Measurements from ENCODE around the gene RABGGTA. TPM values are rescaled to one million over a fixed set of nuclear protein-coding genes. Genes with fewer than 3 reads are reported as not detected.

The RABGGTA gene
- total RNA-seq, 1 donor from 2014 or later: 54.9 TPM

- no peak for TF ChIP-seq CTCF (IDR thresholded peaks at IDR 0.05)
- H3K4me3 ChIP-seq: no peak overlapping the region
- intact Hi-C loops (cut with DNase I): no loop called here
Measured at GRCh38 chr14:24286996-24287395, 15.6 kb upstream of the RABGGTA start.

GRCh38 chr14:24285351-24285750 lies 14.0 kb upstream of the RABGGTA start:
- Histone ChIP-seq H3K9me3 (no peaks in the 10 kb centered on the region), H3K27ac (no peak overlapping the region), H3K4me1 (no peaks in the 10 kb centered on the region), H3K36me3 (peaks cover 4 to 10% of the 10 kb centered on the region in 2 donors), H3K27me3 (no peaks in the 10 kb centered on the region), H3K4me3 (no peak overlapping the region)
- no peak for DNase-seq (ENCODE audit: low spot score in 2 of 2)
- intact Hi-C loops (cut with DNase I): no loop called here
- TF ChIP-seq CTCF (IDR thresholded peaks at IDR 0.05): no peak

More at GRCh38 chr14:24286996-24287395, 15.6 kb upstream of the RABGGTA start:
- no peak overlapping the region for H3K27ac ChIP-seq
- no peaks in the 10 kb centered on the region for H3K9me3 ChIP-seq
- H3K36me3 ChIP-seq: peaks cover 20 to 27% of the 10 kb centered on the region in 2 donors
- no peaks in the 10 kb centered on the region for H3K4me1 ChIP-seq
- no peak for DNase-seq (ENCODE audit: low spot score in 2 of 2)
- H3K27me3 ChIP-seq: no peaks in the 10 kb centered on the region

GRCh38 chr14:24284501-24285035 lies 13.2 kb upstream of the RABGGTA start:
- TF ChIP-seq CTCF (IDR thresholded peaks at IDR 0.05): no peak
- intact Hi-C loops (cut with DNase I): no loop called here
- Histone ChIP-seq H3K9me3 (no peaks in the 10 kb centered on the region), H3K4me3 (no peak overlapping the region), H3K4me1 (no peaks in the 10 kb centered on the region), H3K36me3 (peaks cover 0 to 2% of the 10 kb centered on the region in 2 donors), H3K27ac (no peak overlapping the region), H3K27me3 (no peaks in the 10 kb centered on the region)
- DNase-seq (ENCODE audit: low spot score in 2 of 2): no peak

- no peak for TF ChIP-seq CTCF (IDR thresholded peaks at IDR 0.05)
- Histone ChIP-seq H3K27me3 (no peaks in the 10 kb centered on the region), H3K27ac (no peak overlapping the region), H3K4me3 (no peak overlapping the region), H3K36me3 (no peaks in the 10 kb centered on the region), H3K4me1 (no peaks in the 10 kb centered on the region), H3K9me3 (no peaks in the 10 kb centered on the region)
- intact Hi-C loops (cut with DNase I): no loop called here
- no peak for DNase-seq (ENCODE audit: low spot score in 2 of 2)
Measured at GRCh38 chr14:24283796-24284460, 12.5 kb upstream of the RABGGTA start.

GRCh38 chr14:24282736-24283135 lies 11.3 kb upstream of the RABGGTA start:
- no peak overlapping the region for H3K27ac ChIP-seq
- H3K36me3 ChIP-seq: no peaks in the 10 kb centered on the region
- no peaks in the 10 kb centered on the region for H3K9me3 ChIP-seq
- no peaks in the 10 kb centered on the region for H3K4me1 ChIP-seq
- no peak overlapping the region for H3K4me3 ChIP-seq
- no peak for DNase-seq (ENCODE audit: low spot score in 2 of 2)
- intact Hi-C loops (cut with DNase I): no loop called here
- TF ChIP-seq CTCF (IDR thresholded peaks at IDR 0.05): no peak
- no peaks in the 10 kb centered on the region for H3K27me3 ChIP-seq
